ENCODE data around the gene KCNQ1.
A peak's percentile ranks its signal among the peaks of the same experiment; 100 is the strongest.

The KCNQ1 gene

GRCh38 chr11:2482204-2482603 lies 37.4 kb downstream of the KCNQ1 start:
- TF ChIP-seq PATZ1 (CRISPR knock-in tag; IDR thresholded peaks at IDR 0.05; ENCODE audit: borderline replicate concordance) (no peak), POU6F1 (CRISPR knock-in tag; IDR thresholded peaks at IDR 0.05; ENCODE audit: borderline replicate concordance, low read depth) (no peak), CSRNP3 (CRISPR knock-in tag; IDR thresholded peaks at IDR 0.05) (no peak), BACH2 (CRISPR knock-in tag; IDR thresholded peaks at IDR 0.05; ENCODE audit: borderline replicate concordance) (no peak), ZNF8 (CRISPR knock-in tag; IDR thresholded peaks at IDR 0.05) (no peak), GLIS3 (CRISPR knock-in tag; IDR thresholded peaks at IDR 0.05) (no peak), ISL1 (CRISPR knock-in tag; IDR thresholded peaks at IDR 0.05) (no peak)
- no peak for ATAC-seq

GRCh38 chr11:2482745-2483144 lies 37.9 kb downstream of the KCNQ1 start:
- ATAC-seq: no peak

GRCh38 chr11:2483426-2483825 lies 38.6 kb downstream of the KCNQ1 start:
- TF ChIP-seq ZC3H10 (CRISPR knock-in tag; IDR thresholded peaks at IDR 0.05) (no peak), TCF4 (CRISPR knock-in tag; IDR thresholded peaks at IDR 0.05; ENCODE audit: borderline replicate concordance) (peak; percentile 35; the same call in 1 of the 2 replicates)
- ATAC-seq: no peak

More at GRCh38 chr11:2482745-2483144, 37.9 kb downstream of the KCNQ1 start:
- no peak for TF ChIP-seq BACH2 (CRISPR knock-in tag; IDR thresholded peaks at IDR 0.05; ENCODE audit: borderline replicate concordance)
- no peak for TF ChIP-seq POU6F1 (CRISPR knock-in tag; IDR thresholded peaks at IDR 0.05; ENCODE audit: borderline replicate concordance, low read depth)
- TF ChIP-seq SNAI2 (CRISPR knock-in tag; IDR thresholded peaks at IDR 0.05): no peak
- TF ChIP-seq PATZ1 (CRISPR knock-in tag; IDR thresholded peaks at IDR 0.05; ENCODE audit: borderline replicate concordance): no peak
- no peak for TF ChIP-seq CSDC2 (CRISPR knock-in tag; IDR thresholded peaks at IDR 0.05)
- no peak for TF ChIP-seq GLIS3 (CRISPR knock-in tag; IDR thresholded peaks at IDR 0.05)
- TF ChIP-seq ZFP30 (CRISPR knock-in tag; IDR thresholded peaks at IDR 0.05): no peak
- TF ChIP-seq ZFP3 (CRISPR knock-in tag; IDR thresholded peaks at IDR 0.05): no peak
- TF ChIP-seq CREB5 (CRISPR knock-in tag; IDR thresholded peaks at IDR 0.05; ENCODE audit: low read depth): no peak
- no peak for TF ChIP-seq ZNF8 (CRISPR knock-in tag; IDR thresholded peaks at IDR 0.05)
- no peak for TF ChIP-seq RARB (CRISPR knock-in tag; IDR thresholded peaks at IDR 0.05)
- TF ChIP-seq TCF4 (CRISPR knock-in tag; IDR thresholded peaks at IDR 0.05; ENCODE audit: borderline replicate concordance): no peak
- TF ChIP-seq ZNF70 (CRISPR knock-in tag; IDR thresholded peaks at IDR 0.05): no peak

GRCh38 chr11:2484576-2485125 lies 39.8 kb downstream of the KCNQ1 start:
- no peak for ATAC-seq
- TF ChIP-seq TSHZ2 (CRISPR knock-in tag; IDR thresholded peaks at IDR 0.05): no peak
- no peak for TF ChIP-seq CSRNP3 (CRISPR knock-in tag; IDR thresholded peaks at IDR 0.05)
- TF ChIP-seq ZNF70 (CRISPR knock-in tag; IDR thresholded peaks at IDR 0.05): no peak
- no peak for TF ChIP-seq GLIS3 (CRISPR knock-in tag; IDR thresholded peaks at IDR 0.05)
- no peak for TF ChIP-seq ZC3H10 (CRISPR knock-in tag; IDR thresholded peaks at IDR 0.05)
- TF ChIP-seq POU6F1 (CRISPR knock-in tag; IDR thresholded peaks at IDR 0.05; ENCODE audit: borderline replicate concordance, low read depth): no peak
- TF ChIP-seq SNAI2 (CRISPR knock-in tag; IDR thresholded peaks at IDR 0.05): no peak
- no peak for TF ChIP-seq ESRRG (CRISPR knock-in tag; IDR thresholded peaks at IDR 0.05)
- TF ChIP-seq CSDC2 (CRISPR knock-in tag; IDR thresholded peaks at IDR 0.05): no peak

All from SK-N-SH treated with all-trans-retinoic acid at 6 μM for 48 hours (cell line).